NB4 (cell line): ENCODE data around the gene NTPCR.

ENCODE experiments used
- MAX ChIP-seq: IDR thresholded peaks from 2 replicates; pipeline ENCODE4 v1.6.1; 2011; ENCODE audit warnings: low read depth, low read length
- MYC ChIP-seq: IDR thresholded peaks from 2 replicates; pipeline ENCODE4 v1.6.1; 2011; ENCODE audit warnings: low read depth, low read length
- POLR2A ChIP-seq: IDR thresholded peaks from 2 replicates; pipeline ENCODE4 v1.6.1; 2011; ENCODE audit warnings: mild to moderate bottlenecking; ENCODE audit not compliant: insufficient read length; ENCODE audit errors: extremely low read depth
- TF ChIP-seq, protein P1 (sequence below): IDR thresholded peaks from one replicate; pipeline ENCODE4 v1.5.1; 2012; ENCODE audit warnings: low read depth, low read length

- TF ChIP-seq, protein P1, sequence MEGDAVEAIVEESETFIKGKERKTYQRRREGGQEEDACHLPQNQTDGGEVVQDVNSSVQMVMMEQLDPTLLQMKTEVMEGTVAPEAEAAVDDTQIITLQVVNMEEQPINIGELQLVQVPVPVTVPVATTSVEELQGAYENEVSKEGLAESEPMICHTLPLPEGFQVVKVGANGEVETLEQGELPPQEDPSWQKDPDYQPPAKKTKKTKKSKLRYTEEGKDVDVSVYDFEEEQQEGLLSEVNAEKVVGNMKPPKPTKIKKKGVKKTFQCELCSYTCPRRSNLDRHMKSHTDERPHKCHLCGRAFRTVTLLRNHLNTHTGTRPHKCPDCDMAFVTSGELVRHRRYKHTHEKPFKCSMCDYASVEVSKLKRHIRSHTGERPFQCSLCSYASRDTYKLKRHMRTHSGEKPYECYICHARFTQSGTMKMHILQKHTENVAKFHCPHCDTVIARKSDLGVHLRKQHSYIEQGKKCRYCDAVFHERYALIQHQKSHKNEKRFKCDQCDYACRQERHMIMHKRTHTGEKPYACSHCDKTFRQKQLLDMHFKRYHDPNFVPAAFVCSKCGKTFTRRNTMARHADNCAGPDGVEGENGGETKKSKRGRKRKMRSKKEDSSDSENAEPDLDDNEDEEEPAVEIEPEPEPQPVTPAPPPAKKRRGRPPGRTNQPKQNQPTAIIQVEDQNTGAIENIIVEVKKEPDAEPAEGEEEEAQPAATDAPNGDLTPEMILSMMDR: no peak
- TF ChIP-seq MYC (no peak), POLR2A (no peak), MAX (no peak)
Measured at GRCh38 chr1:232965912-232966217, 15.5 kb downstream of the NTPCR start.
